Measurements from ENCODE around the gene IKZF5.

IKZF5 gene

GRCh38 chr10:123039632-123039930 is 31.0 kb upstream of the IKZF5 start:
- H3K4me3 ChIP-seq (ENCODE audit: control insufficient read depth, low read depth, low read length): no peak overlapping the region
- no peak for TF ChIP-seq CTCF (conservative IDR thresholded peaks at IDR 0.05; ENCODE audit: control insufficient read depth, insufficient read depth, low read depth, low read length)
- no peak for DNase-seq (ENCODE audit: low read depth)

GRCh38 chr10:123038782-123039631 is 30.4 kb upstream of the IKZF5 start:
- no peak for TF ChIP-seq CTCF (conservative IDR thresholded peaks at IDR 0.05; ENCODE audit: control insufficient read depth, insufficient read depth, low read depth, low read length)
- DNase-seq (ENCODE audit: low read depth): no peak
- H3K4me3 ChIP-seq (ENCODE audit: control insufficient read depth, low read depth, low read length): no peak overlapping the region

- no peak for DNase-seq (ENCODE audit: low read depth)
- no peak overlapping the region for H3K4me3 ChIP-seq (ENCODE audit: control insufficient read depth, low read depth, low read length)
- no peak for TF ChIP-seq CTCF (conservative IDR thresholded peaks at IDR 0.05; ENCODE audit: control insufficient read depth, insufficient read depth, low read depth, low read length)
Observed at GRCh38 chr10:123035467-123036086, 27.0 kb upstream of the IKZF5 start.

- no peak for TF ChIP-seq CTCF (conservative IDR thresholded peaks at IDR 0.05; ENCODE audit: control insufficient read depth, insufficient read depth, low read depth, low read length)
- no peak overlapping the region for H3K4me3 ChIP-seq (ENCODE audit: control insufficient read depth, low read depth, low read length)
- no peak for DNase-seq (ENCODE audit: low read depth)
Observed at GRCh38 chr10:123034332-123034731, 25.7 kb upstream of the IKZF5 start.

- DNase-seq (ENCODE audit: low read depth): no peak
- no peak for TF ChIP-seq CTCF (conservative IDR thresholded peaks at IDR 0.05; ENCODE audit: control insufficient read depth, insufficient read depth, low read depth, low read length)
Observed at GRCh38 chr10:123031124-123031523, 22.5 kb upstream of the IKZF5 start.

GRCh38 chr10:123027861-123028260 is 19.3 kb upstream of the IKZF5 start:
- TF ChIP-seq CTCF (conservative IDR thresholded peaks at IDR 0.05; ENCODE audit: control insufficient read depth, insufficient read depth, low read depth, low read length): no peak
- DNase-seq (ENCODE audit: low read depth): peak; percentile 7
- H3K4me3 ChIP-seq (ENCODE audit: control insufficient read depth, low read depth, low read length): no peak overlapping the region

More at GRCh38 chr10:123031124-123031523, 22.5 kb upstream of the IKZF5 start:
- H3K4me3 ChIP-seq (ENCODE audit: control insufficient read depth, low read depth, low read length): no peak overlapping the region
